ENCODE results near the gene PPME1.
"Not testable (repeated sequence)": the region's sequence is repeated elsewhere in the genome, so short reads cannot be mapped to it uniquely, and the experiment has no call there.

PPME1 gene

DNA sequence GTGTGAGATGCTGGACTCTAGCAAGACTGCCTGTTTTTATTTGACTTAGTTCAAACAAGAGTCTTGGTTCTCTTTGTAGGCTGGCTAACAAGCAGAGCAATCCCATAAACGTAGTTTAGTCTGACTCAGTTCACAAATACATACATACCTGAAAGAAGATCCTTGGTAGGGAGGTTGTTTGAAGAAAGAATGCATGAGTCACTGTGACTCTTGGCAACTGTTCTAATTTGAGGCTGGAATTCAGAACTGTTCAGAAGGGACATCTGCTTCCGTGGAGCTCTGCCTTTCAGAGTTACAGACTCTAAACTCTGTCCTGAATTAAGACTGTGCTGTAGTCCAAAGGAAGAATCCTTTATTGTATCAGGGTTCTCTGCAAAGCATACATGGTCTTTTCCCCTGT lies 32.5 kb upstream of the PPME1 start:
- Histone ChIP-seq H3K4me3 (ENCODE audit: low read depth in 1 of 5, low read length in 5 of 5) (no peak overlapping the region), H3K27me3 (ENCODE audit: control insufficient read depth in 5 of 5, insufficient read depth in 4 of 5, low read length in 5 of 5) (no peaks in the 10 kb centered on the region), H3K36me3 (ENCODE audit: control insufficient read depth in 5 of 5, insufficient read depth in 5 of 5, low read length in 5 of 5) (peaks cover 4 to 15% (median 11%) of the 10 kb centered on the region in 5 donors), H3K27ac (ENCODE audit: low read depth, low read length) (no peak overlapping the region), H3K9me3 (ENCODE audit: control insufficient read depth in 5 of 5, low read length in 5 of 5) (no peaks in the 10 kb centered on the region), H3K4me1 (ENCODE audit: control insufficient read depth in 5 of 5, insufficient read depth in 5 of 5, low read length in 5 of 5) (peaks cover 0 to 17% (median 12%) of the 10 kb centered on the region in 5 donors), H3K9ac (ENCODE audit: low read length in 5 of 5) (no peak overlapping the region)

DNA sequence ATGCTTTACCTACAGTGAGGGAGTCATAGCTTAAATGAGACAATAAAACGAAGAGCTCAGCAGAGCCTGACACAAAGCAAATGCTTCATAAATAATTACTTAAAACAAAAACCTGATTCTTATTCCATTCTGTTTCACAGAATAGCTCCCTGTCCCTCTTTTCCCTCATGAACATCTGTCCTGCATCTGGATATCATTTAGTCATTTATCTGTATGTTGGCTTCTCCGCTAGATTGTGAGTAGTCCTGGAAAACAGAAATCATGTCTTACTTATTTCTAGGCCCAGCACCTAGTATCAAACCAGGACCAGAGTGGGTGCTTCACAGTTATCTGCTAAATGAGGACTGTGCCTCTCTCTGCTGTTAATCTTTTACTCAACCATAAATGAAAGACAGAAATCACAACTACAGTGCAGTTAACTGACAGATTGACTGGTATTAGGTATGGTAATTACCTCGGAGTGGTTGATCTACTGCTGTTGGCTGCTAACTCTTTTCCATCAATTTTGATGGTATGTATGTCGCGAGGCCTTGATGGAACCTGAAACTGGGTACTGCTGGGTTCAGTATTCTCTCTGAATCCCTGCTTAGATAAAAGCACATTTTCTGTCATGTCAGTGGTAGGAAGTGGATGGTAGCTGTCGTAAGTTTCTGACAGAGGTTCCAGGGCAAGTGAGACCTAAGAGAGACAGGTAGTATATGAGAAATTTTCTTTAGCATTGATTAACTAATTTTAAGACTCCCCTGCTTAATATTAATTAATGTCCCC lies 31.8 kb upstream of the PPME1 start:
- Histone ChIP-seq H3K9ac (ENCODE audit: low read length in 5 of 5) (peak overlapping the region in 1 of 5 donors; percentile 3), H3K27ac (ENCODE audit: low read depth, low read length) (no peak overlapping the region)

DNA sequence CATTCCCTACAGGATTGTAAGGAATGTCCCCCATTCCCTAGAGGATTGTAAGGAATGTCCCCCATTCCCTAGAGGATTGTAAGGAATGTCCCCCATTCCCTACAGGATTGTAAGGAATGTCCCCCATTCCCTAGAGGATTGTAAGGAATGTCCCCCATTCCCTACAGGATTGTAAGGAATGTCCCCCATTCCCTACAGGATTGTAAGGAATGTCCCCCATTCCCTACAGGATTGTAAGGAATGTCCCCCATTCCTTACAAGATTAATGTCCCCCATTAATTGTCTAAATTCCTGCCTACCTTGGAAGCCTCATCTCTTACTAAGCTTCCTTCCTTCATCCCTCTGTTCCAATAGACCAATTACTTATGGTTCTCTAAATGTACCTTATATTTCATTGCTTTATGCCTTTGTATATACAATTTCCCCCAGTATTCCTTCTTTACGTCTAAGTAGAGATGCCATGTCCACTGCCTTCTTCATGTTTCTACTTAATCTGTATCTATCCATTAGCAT lies 31.1 kb upstream of the PPME1 start:
- H3K9ac ChIP-seq (ENCODE audit: low read length in 5 of 5); H3K27me3 ChIP-seq (ENCODE audit: control insufficient read depth in 5 of 5, insufficient read depth in 4 of 5, low read length in 5 of 5); H3K9me3 ChIP-seq (ENCODE audit: control insufficient read depth in 5 of 5, low read length in 5 of 5); H3K27ac ChIP-seq (ENCODE audit: low read depth, low read length); H3K4me3 ChIP-seq (ENCODE audit: low read depth in 1 of 5, low read length in 5 of 5): not testable (repeated sequence)
- Histone ChIP-seq H3K4me1 (ENCODE audit: control insufficient read depth in 5 of 5, insufficient read depth in 5 of 5, low read length in 5 of 5) (peaks cover 0 to 17% (median 12%) of the 10 kb centered on the region in 5 donors), H3K36me3 (ENCODE audit: control insufficient read depth in 5 of 5, insufficient read depth in 5 of 5, low read length in 5 of 5) (peaks cover 4 to 14% (median 12%) of the 10 kb centered on the region in 5 donors)

More for the DNA sequence above, 31.8 kb upstream of the PPME1 start:
- Histone ChIP-seq H3K36me3 (ENCODE audit: control insufficient read depth in 5 of 5, insufficient read depth in 5 of 5, low read length in 5 of 5) (peaks cover 4 to 14% (median 11%) of the 10 kb centered on the region in 5 donors), H3K4me3 (ENCODE audit: low read depth in 1 of 5, low read length in 5 of 5) (no peak overlapping the region), H3K4me1 (ENCODE audit: control insufficient read depth in 5 of 5, insufficient read depth in 5 of 5, low read length in 5 of 5) (peaks cover 0 to 17% (median 12%) of the 10 kb centered on the region in 5 donors), H3K27me3 (ENCODE audit: control insufficient read depth in 5 of 5, insufficient read depth in 4 of 5, low read length in 5 of 5) (no peaks in the 10 kb centered on the region), H3K9me3 (ENCODE audit: control insufficient read depth in 5 of 5, low read length in 5 of 5) (no peaks in the 10 kb centered on the region)

DNA sequence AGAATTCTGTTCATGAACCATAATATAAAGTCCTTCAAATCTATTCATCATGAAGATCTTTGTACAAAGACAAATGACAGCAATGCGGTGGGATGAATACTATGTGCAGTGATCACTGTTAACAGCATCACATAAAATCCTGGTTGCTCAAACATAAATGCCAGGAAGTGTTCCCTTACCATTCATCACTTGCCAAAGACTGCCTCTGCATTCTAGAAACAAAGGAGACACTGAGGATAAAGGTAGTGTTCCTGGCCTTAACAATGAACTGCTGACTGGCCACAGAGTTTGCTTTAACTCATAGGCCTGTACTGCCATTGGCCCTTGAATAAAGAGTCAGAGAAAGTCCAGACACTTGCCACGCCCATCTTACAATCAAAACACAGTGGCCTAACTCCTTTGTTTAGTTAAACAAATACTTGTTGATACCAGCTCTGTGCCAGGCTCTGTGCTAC lies 29.8 kb upstream of the PPME1 start:
- Histone ChIP-seq H3K27ac (ENCODE audit: low read depth, low read length) (no peak overlapping the region), H3K36me3 (ENCODE audit: control insufficient read depth in 5 of 5, insufficient read depth in 5 of 5, low read length in 5 of 5) (peaks cover 4 to 8% (median 5%) of the 10 kb centered on the region in 5 donors), H3K4me1 (ENCODE audit: control insufficient read depth in 5 of 5, insufficient read depth in 5 of 5, low read length in 5 of 5) (peaks cover 0 to 17% (median 12%) of the 10 kb centered on the region in 5 donors), H3K9me3 (ENCODE audit: control insufficient read depth in 5 of 5, low read length in 5 of 5) (no peaks in the 10 kb centered on the region), H3K9ac (ENCODE audit: low read length in 5 of 5) (no peak overlapping the region), H3K4me3 (ENCODE audit: low read depth in 1 of 5, low read length in 5 of 5) (no peak overlapping the region), H3K27me3 (ENCODE audit: control insufficient read depth in 5 of 5, insufficient read depth in 4 of 5, low read length in 5 of 5) (no peaks in the 10 kb centered on the region)

DNA sequence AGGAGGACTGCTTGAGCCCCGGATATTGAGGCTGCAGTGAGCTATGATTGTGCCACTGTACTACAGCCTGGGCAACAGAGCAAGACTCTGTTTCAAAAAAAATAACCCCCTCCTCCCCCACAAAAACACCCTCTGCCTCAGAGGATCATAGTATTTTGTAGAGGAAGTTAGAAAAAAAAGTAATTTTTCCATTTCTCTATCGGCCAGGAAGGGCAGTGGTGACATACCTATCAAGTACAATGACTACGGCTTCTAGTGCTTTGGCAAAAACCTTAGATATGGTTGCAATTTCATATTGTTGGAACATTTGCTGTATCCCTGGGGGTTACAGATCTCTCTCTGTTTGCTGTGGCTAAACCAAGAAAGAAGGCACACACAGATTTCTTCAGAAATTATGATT lies 29.2 kb upstream of the PPME1 start:
- H3K4me3 ChIP-seq (ENCODE audit: low read depth in 1 of 5, low read length in 5 of 5): no peak overlapping the region
- H3K27ac ChIP-seq (ENCODE audit: low read depth, low read length): no peak overlapping the region
- H3K4me1 ChIP-seq (ENCODE audit: control insufficient read depth in 5 of 5, insufficient read depth in 5 of 5, low read length in 5 of 5): peaks cover 0 to 17% (median 12%) of the 10 kb centered on the region in 5 donors
- peaks cover 0 to 4% (median 3%) of the 10 kb centered on the region in 5 donors for H3K36me3 ChIP-seq (ENCODE audit: control insufficient read depth in 5 of 5, insufficient read depth in 5 of 5, low read length in 5 of 5)
- no peaks in the 10 kb centered on the region for H3K27me3 ChIP-seq (ENCODE audit: control insufficient read depth in 5 of 5, insufficient read depth in 4 of 5, low read length in 5 of 5)
- no peaks in the 10 kb centered on the region for H3K9me3 ChIP-seq (ENCODE audit: control insufficient read depth in 5 of 5, low read length in 5 of 5)
- H3K9ac ChIP-seq (ENCODE audit: low read length in 5 of 5): no peak overlapping the region

- Histone ChIP-seq H3K36me3 (ENCODE audit: control insufficient read depth in 5 of 5, insufficient read depth in 5 of 5, low read length in 5 of 5) (peaks cover 0 to 4% (median 2%) of the 10 kb centered on the region in 5 donors), H3K4me3 (ENCODE audit: low read depth in 1 of 5, low read length in 5 of 5) (no peak overlapping the region), H3K9ac (ENCODE audit: low read length in 5 of 5) (no peak overlapping the region), H3K4me1 (ENCODE audit: control insufficient read depth in 5 of 5, insufficient read depth in 5 of 5, low read length in 5 of 5) (peaks cover 0 to 17% (median 12%) of the 10 kb centered on the region in 5 donors), H3K9me3 (ENCODE audit: control insufficient read depth in 5 of 5, low read length in 5 of 5) (no peaks in the 10 kb centered on the region), H3K27me3 (ENCODE audit: control insufficient read depth in 5 of 5, insufficient read depth in 4 of 5, low read length in 5 of 5) (no peaks in the 10 kb centered on the region), H3K27ac (ENCODE audit: low read depth, low read length) (no peak overlapping the region)
Observed at GRCh38 chr11:74142624-74143023, 28.5 kb upstream of the PPME1 start.

DNA sequence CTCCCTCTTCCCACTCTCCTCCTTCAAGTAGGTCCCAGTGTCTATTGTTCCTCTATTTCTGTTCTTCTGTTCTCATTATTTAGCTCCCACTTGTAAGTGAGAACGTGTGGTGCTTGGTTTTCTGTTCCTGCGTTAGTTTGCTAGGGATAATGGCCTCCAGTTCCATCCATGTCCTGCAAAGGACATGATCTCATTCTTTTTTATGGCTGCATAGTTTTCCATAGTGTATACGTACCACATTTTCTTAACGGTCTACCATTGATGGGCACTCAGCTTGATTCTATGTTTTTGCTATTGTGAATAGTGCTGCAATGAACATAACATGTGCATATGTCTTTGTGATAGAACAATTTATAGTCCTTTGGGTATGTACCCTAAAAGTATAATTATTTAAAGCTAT lies 26.5 kb upstream of the PPME1 start:
- Histone ChIP-seq H3K27ac (ENCODE audit: low read depth, low read length) (no peak overlapping the region), H3K27me3 (ENCODE audit: control insufficient read depth in 5 of 5, insufficient read depth in 4 of 5, low read length in 5 of 5) (no peaks in the 10 kb centered on the region), H3K9ac (ENCODE audit: low read length in 5 of 5) (no peak overlapping the region), H3K4me1 (ENCODE audit: control insufficient read depth in 5 of 5, insufficient read depth in 5 of 5, low read length in 5 of 5) (peaks cover 0 to 10% (median 6%) of the 10 kb centered on the region in 5 donors), H3K9me3 (ENCODE audit: control insufficient read depth in 5 of 5, low read length in 5 of 5) (no peaks in the 10 kb centered on the region), H3K4me3 (ENCODE audit: low read depth in 1 of 5, low read length in 5 of 5) (no peak overlapping the region), H3K36me3 (ENCODE audit: control insufficient read depth in 5 of 5, insufficient read depth in 5 of 5, low read length in 5 of 5) (peaks cover 0 to 3% (median 0%) of the 10 kb centered on the region in 5 donors)

DNA sequence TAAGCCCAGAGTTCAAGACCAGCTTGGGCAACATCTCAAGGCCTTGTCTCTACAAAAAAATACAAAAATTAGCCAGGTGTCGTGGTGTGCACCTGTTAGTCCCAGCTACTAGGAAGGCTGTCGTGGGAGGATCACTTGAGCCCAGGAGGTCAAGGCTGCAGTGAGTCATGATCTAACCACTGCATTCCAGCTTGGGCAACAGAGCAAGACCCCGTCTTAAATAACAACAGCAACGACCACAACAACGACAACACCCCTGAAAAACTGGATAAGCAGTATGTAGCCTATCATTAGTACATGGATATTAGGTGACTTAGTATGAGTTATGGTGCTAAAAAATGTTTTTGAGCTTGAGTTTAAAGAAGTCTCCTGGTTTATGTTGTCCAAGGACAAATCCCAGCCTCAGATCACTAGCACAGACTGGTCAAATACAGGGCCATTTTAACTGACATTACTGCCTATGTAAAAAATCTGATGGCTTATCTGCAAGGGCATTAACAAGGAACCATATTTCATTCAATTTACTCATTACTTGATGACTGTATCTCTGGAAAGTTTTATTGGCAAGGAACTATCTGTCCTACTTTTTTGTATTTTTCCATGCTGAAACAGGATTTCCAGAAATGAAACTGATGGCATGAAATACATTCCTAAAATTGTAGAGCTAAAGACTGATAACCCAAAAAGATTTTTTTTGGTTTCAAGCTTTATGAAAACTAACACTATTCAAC lies 23.7 kb upstream of the PPME1 start:
- Histone ChIP-seq H3K27ac (ENCODE audit: low read depth, low read length) (no peak overlapping the region), H3K36me3 (ENCODE audit: control insufficient read depth in 5 of 5, insufficient read depth in 5 of 5, low read length in 5 of 5) (peaks cover 0 to 3% (median 0%) of the 10 kb centered on the region in 5 donors), H3K4me1 (ENCODE audit: control insufficient read depth in 5 of 5, insufficient read depth in 5 of 5, low read length in 5 of 5) (peaks cover 0 to 5% (median 3%) of the 10 kb centered on the region in 5 donors), H3K9ac (ENCODE audit: low read length in 5 of 5) (no peak overlapping the region), H3K4me3 (ENCODE audit: low read depth in 1 of 5, low read length in 5 of 5) (no peak overlapping the region), H3K9me3 (ENCODE audit: control insufficient read depth in 5 of 5, low read length in 5 of 5) (no peaks in the 10 kb centered on the region), H3K27me3 (ENCODE audit: control insufficient read depth in 5 of 5, insufficient read depth in 4 of 5, low read length in 5 of 5) (no peaks in the 10 kb centered on the region)

- Histone ChIP-seq H3K27me3 (ENCODE audit: control insufficient read depth in 5 of 5, insufficient read depth in 4 of 5, low read length in 5 of 5) (no peaks in the 10 kb centered on the region), H3K4me1 (ENCODE audit: control insufficient read depth in 5 of 5, insufficient read depth in 5 of 5, low read length in 5 of 5) (no peaks in the 10 kb centered on the region), H3K9me3 (ENCODE audit: control insufficient read depth in 5 of 5, low read length in 5 of 5) (no peaks in the 10 kb centered on the region), H3K9ac (ENCODE audit: low read length in 5 of 5) (no peak overlapping the region), H3K27ac (ENCODE audit: low read depth, low read length) (no peak overlapping the region), H3K4me3 (ENCODE audit: low read depth in 1 of 5, low read length in 5 of 5) (no peak overlapping the region), H3K36me3 (ENCODE audit: control insufficient read depth in 5 of 5, insufficient read depth in 5 of 5, low read length in 5 of 5) (peaks cover 0 to 4% (median 0%) of the 10 kb centered on the region in 5 donors)
Observed at GRCh38 chr11:74153224-74153623, 17.9 kb upstream of the PPME1 start.

All from subcutaneous abdominal adipose tissue (tissue), 5 donors.